ENCODE results near the gene RNF40. TPM values are rescaled to one million over a fixed set of nuclear protein-coding genes. Genes with fewer than 3 reads are reported as not detected.

Gene RNF40
- total and polyA plus RNA-seq, 2 of the 8 experiments (the other 6 are each of a cell fraction or from before 2014, with no cell fraction given), result 38.5 to 68.7 TPM

- Histone ChIP-seq H3K4me2 (ENCODE audit: insufficient read depth in 1 of 2, low read depth in 2 of 2, low read length in 2 of 2) (peak overlapping the region; percentile 64 to 94), H4K8ac (ENCODE audit: extremely low read depth, insufficient read depth, low read length) (peak overlapping the region; percentile 97; the same call in 1 of the 2 replicates), H4K20me1 (replicated peaks in 1 of 2; ENCODE audit: control insufficient read depth in 1 of 2, insufficient read depth in 2 of 2, low read length in 2 of 2) (no peaks in the 10 kb centered on the region), H3K4me1 (replicated peaks in 1 of 4; ENCODE audit: control insufficient read depth in 3 of 4, insufficient read depth in 4 of 4, low read length in 3 of 4) (peaks cover 0 to 8% (median 0%) of the 10 kb centered on the region in 4 experiments; a peak in 2 of 7 replicates), H3K23me2 (ENCODE audit: low read depth, low read length) (peaks cover 9% of the 10 kb centered on the region; the same call in 1 of the 2 replicates), H3K14ac (ENCODE audit: insufficient read length) (no peak overlapping the region), H3K79me1 (ENCODE audit: low read depth, low read length) (peaks cover 9% of the 10 kb centered on the region), H3K18ac (ENCODE audit: extremely low read depth, low read length) (peak overlapping the region; percentile 83), H4K91ac (replicated peaks; ENCODE audit: insufficient read length, low read length) (peak overlapping the region; percentile 67), H3K36me3 (ENCODE audit: control insufficient read depth in 2 of 4, insufficient read depth in 4 of 4, low read length in 3 of 4) (peaks cover 7 to 12% (median 9%) of the 10 kb centered on the region in 4 experiments; a peak in 6 of 8 replicates), H2BK12ac (ENCODE audit: low read depth, low read length) (0 out of 2 replicates have a peak overlapping the region, but pooled peaks have one; percentile 27), H2BK20ac (ENCODE audit: low read length) (no peak overlapping the region), H2AK5ac (ENCODE audit: low read depth, low read length) (peak overlapping the region; percentile 17; the same call in 1 of the 2 replicates), H3K79me2 (ENCODE audit: control insufficient read depth in 1 of 2, insufficient read depth in 2 of 2, low read length in 2 of 2) (peaks cover 0 to 17% of the 10 kb centered on the region in 2 experiments; a peak in 2 of 4 replicates), H3K4me3 (ENCODE audit: extremely low read depth in 1 of 4, insufficient read depth in 2 of 4, low read depth in 3 of 4, low read length in 4 of 4) (peak overlapping the region; percentile 70 to 99 (median 93)), H2BK15ac (ENCODE audit: low read length) (0 out of 2 replicates have a peak overlapping the region, but pooled peaks have one; percentile 88), H3K9ac (replicated peaks in 1 of 4; ENCODE audit: extremely low read depth in 1 of 4, low read depth in 3 of 4, low read length in 3 of 4) (peak overlapping the region in 3 of 4 experiments; percentile 72 to 87 (median 85); a peak in 4 of 7 replicates), H3K27me3 (replicated peaks in 1 of 4; ENCODE audit: control insufficient read depth in 3 of 4, extremely low read depth in 1 of 4, insufficient read depth in 3 of 4, low read length in 3 of 4) (no peaks in the 10 kb centered on the region; a peak in 1 of 7 replicates), H3K23ac (ENCODE audit: insufficient read length) (no peak overlapping the region), H3K56ac (replicated peaks; ENCODE audit: insufficient read length, low read depth, low read length) (no peak overlapping the region), H2BK120ac (replicated peaks; ENCODE audit: low read depth, low read length) (no peak overlapping the region), H2BK5ac (ENCODE audit: low read depth, low read length) (peak overlapping the region; percentile 71; the same call in 1 of the 2 replicates), H2AFZ (ENCODE audit: low read length) (peak overlapping the region; percentile 61; the same call in 1 of the 2 replicates), H3K27ac (ENCODE audit: low read depth, low read length) (peak overlapping the region; percentile 79; the same call in 1 of the 2 replicates), H3K4ac (replicated peaks; ENCODE audit: insufficient read length, low read depth, low read length) (peak overlapping the region; percentile 7), H4K5ac (ENCODE audit: insufficient read length, low read depth, low read length) (peak overlapping the region; percentile 7), H3K9me3 (ENCODE audit: insufficient read depth in 2 of 2, low read depth in 1 of 2, low read length in 1 of 2) (no peaks in the 10 kb centered on the region)
- FAIRE-seq, result no peak
- TF ChIP-seq CTBP2 (IDR thresholded peaks at IDR 0.05; ENCODE audit: borderline replicate concordance, insufficient read depth, insufficient read length, low read length), result no peak
- TF ChIP-seq SP4 (IDR thresholded peaks at IDR 0.05; ENCODE audit: low read length), result no peak
- peak; percentile 14 for TF ChIP-seq KDM4A (IDR thresholded peaks at IDR 0.05; ENCODE audit: low read depth, low read length, severe bottlenecking)
- DNase-seq (ENCODE audit: low read depth in 1 of 2, low spot score in 2 of 2), result no peak
- ChIA-PET CTCF (ENCODE audit: partially characterized antibody) (interaction anchor here (0.6 to 1.5 kb wide), 5 partner anchors 8 to 108 kb away, joined by 3 to 8 read pairs (median 3); no protein-coding TSS in a partner anchor), POLR2A (ENCODE audit: partially characterized antibody) (interaction anchor here (0.6 to 2.8 kb wide), 11 partner anchors 10 to 113 kb away, joined by 3 to 40 read pairs (median 3); no protein-coding TSS in a partner anchor)
- WGBS, 2 experiments (ENCODE audit: extremely low coverage in 1 of 2, insufficient coverage in 1 of 2, insufficient read length in 1 of 2, insufficient replicate concordance in 2 of 2, low coverage in 1 of 2, low lambda C conversion rate in 2 of 2, missing lambda C conversion rate in 1 of 2), result 72% methylated on average over 11 of the region's 11 CpGs; no CpG with 5 or more reads in 1 of the 2 experiments
These were observed 25.7 kb downstream of the RNF40 start for GRCh38 chr16:30787613-30788378.

Data from H1 (cell line).